HL-60 (cell line): ENCODE measurements around the gene MYO5B.

ENCODE experiments used
- GABPA ChIP-seq: IDR thresholded peaks from 2 replicates; pipeline ENCODE4 v1.6.1; 2012; ENCODE audit warnings: low read depth
- POLR2AphosphoS5 ChIP-seq: IDR thresholded peaks from 2 replicates; pipeline ENCODE4 v1.6.1; 2012; ENCODE audit warnings: low read depth
- REST ChIP-seq: IDR thresholded peaks from 2 replicates; pipeline ENCODE4 v1.6.1; 2012; ENCODE audit warnings: low read depth; ENCODE audit not compliant: insufficient replicate concordance
- TF ChIP-seq, protein P1 (sequence below): IDR thresholded peaks from one replicate; pipeline ENCODE4 v1.5.1; 2011; ENCODE audit warnings: low read length, control low read depth, inconsistent platforms; ENCODE audit not compliant: insufficient read depth

- TF ChIP-seq REST: no peak
- TF ChIP-seq, protein P1, sequence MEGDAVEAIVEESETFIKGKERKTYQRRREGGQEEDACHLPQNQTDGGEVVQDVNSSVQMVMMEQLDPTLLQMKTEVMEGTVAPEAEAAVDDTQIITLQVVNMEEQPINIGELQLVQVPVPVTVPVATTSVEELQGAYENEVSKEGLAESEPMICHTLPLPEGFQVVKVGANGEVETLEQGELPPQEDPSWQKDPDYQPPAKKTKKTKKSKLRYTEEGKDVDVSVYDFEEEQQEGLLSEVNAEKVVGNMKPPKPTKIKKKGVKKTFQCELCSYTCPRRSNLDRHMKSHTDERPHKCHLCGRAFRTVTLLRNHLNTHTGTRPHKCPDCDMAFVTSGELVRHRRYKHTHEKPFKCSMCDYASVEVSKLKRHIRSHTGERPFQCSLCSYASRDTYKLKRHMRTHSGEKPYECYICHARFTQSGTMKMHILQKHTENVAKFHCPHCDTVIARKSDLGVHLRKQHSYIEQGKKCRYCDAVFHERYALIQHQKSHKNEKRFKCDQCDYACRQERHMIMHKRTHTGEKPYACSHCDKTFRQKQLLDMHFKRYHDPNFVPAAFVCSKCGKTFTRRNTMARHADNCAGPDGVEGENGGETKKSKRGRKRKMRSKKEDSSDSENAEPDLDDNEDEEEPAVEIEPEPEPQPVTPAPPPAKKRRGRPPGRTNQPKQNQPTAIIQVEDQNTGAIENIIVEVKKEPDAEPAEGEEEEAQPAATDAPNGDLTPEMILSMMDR: no peak
- no peak for TF ChIP-seq POLR2AphosphoS5
- TF ChIP-seq GABPA: no peak
Observed at GRCh38 chr18:50058731-50059130, 136.2 kb downstream of the MYO5B start.
